GM23338 (cell line): ENCODE data around the gene AKIRIN2. TPM values are rescaled to one million over a fixed set of nuclear protein-coding genes. Genes with fewer than 3 reads are reported as not detected.

Experiments used
- ATAC-seq: fragments of 200-7000 bp; cut with Tn5 transposase; 3 replicates; pipeline ENCODE4 v1.9.1; 2020
- DNase-seq: peaks from one replicate; pipeline ENCODE4 v3.0.0-alpha.2; 2015; ENCODE audit warnings: low spot score
- H2AFZ ChIP-seq: fragments of 200-600 bp; sonication (generic); 2 replicates; pipeline ENCODE4 v1.8.0; 2016; ENCODE audit warnings: antibody characterized with exemption, mild to moderate bottlenecking, moderate library complexity
- H3F3A ChIP-seq: fragments of 200-600 bp; sonication (generic); replicated peaks from 2 replicates; pipeline ENCODE4 v1.8.0; 2017; ENCODE audit warnings: antibody characterized with exemption, mixed run types, low read depth
- H3K27ac ChIP-seq: fragments of 200-600 bp; sonication (generic); 2 replicates; pipeline ENCODE4 v1.6.1; 2016; ENCODE audit warnings: low read depth
- H3K27me3 ChIP-seq: fragments of 200-600 bp; sonication (generic); 2 replicates; pipeline ENCODE4 v1.8.0; 2016; ENCODE audit warnings: mild to moderate bottlenecking, mixed run types, moderate library complexity; ENCODE audit not compliant: insufficient read depth
- H3K36me3 ChIP-seq: fragments of 200-600 bp; sonication (generic); 2 replicates; pipeline ENCODE4 v1.8.0; 2016; ENCODE audit warnings: mild to moderate bottlenecking; ENCODE audit not compliant: insufficient read depth
- H3K4me1 ChIP-seq: fragments of 200-600 bp; sonication (generic); 2 replicates; pipeline ENCODE4 v1.8.0; 2016; ENCODE audit warnings: mild to moderate bottlenecking, moderate library complexity; ENCODE audit not compliant: insufficient read depth
- H3K4me2 ChIP-seq: fragments of 200-600 bp; sonication (generic); 2 replicates; pipeline ENCODE4 v1.7.1; 2017; ENCODE audit warnings: mixed run types
- H3K4me3 ChIP-seq: fragments of 200-600 bp; sonication (generic); 2 replicates; pipeline ENCODE4 v1.6.1; 2016; ENCODE audit warnings: mixed run types
- H3K79me2 ChIP-seq: fragments of 200-600 bp; sonication (generic); replicated peaks from 2 replicates; pipeline ENCODE4 v1.8.0; 2017; ENCODE audit warnings: mild to moderate bottlenecking; ENCODE audit not compliant: insufficient read depth
- H3K9me2 ChIP-seq: fragments of 200-600 bp; sonication (generic); 2 replicates; pipeline ENCODE4 v1.8.0; 2017; ENCODE audit not compliant: insufficient read depth
- H4K20me1 ChIP-seq: fragments of 200-600 bp; sonication (generic); replicated peaks from 2 replicates; pipeline ENCODE4 v1.8.0; 2017; ENCODE audit warnings: mild to moderate bottlenecking; ENCODE audit not compliant: insufficient read depth
- H3K27ac Mint-ChIP-seq: 2 replicates; pipeline ENCODE4 v1.8.0; 2020; ENCODE audit warnings: inconsistent platforms, mild to moderate bottlenecking, moderate library complexity, mixed read lengths
- H3K27me3 Mint-ChIP-seq: 3 replicates; pipeline ENCODE4 v1.8.0; 2022; ENCODE audit warnings: low read depth, mild to moderate bottlenecking, moderate library complexity, mixed read lengths, inconsistent platforms; ENCODE audit not compliant: insufficient read depth, poor library complexity
- H3K36me3 Mint-ChIP-seq: 3 replicates; pipeline ENCODE4 v1.8.0; 2021; ENCODE audit warnings: low read depth, mild to moderate bottlenecking, inconsistent platforms, moderate library complexity, mixed read lengths
- H3K4me1 Mint-ChIP-seq: 3 replicates; pipeline ENCODE4 v1.8.0; 2020; ENCODE audit warnings: mild to moderate bottlenecking, inconsistent platforms, mixed read lengths
- H3K4me3 Mint-ChIP-seq: 3 replicates; pipeline ENCODE4 v1.8.0; 2021; ENCODE audit warnings: moderate library complexity, mild to moderate bottlenecking, inconsistent platforms, mixed read lengths
- H3K9me3 Mint-ChIP-seq: 3 replicates; pipeline ENCODE4 v1.8.0; 2020; ENCODE audit warnings: moderate library complexity, mild to moderate bottlenecking, inconsistent platforms, mixed read lengths
- CREB1 ChIP-seq: fragments of 250-450 bp; sonication (Bioruptor Pico); IDR thresholded peaks from 2 replicates; pipeline ENCODE4 v1.5.0; 2020; ENCODE audit warnings: low read depth, mild to moderate bottlenecking, moderate library complexity
- ETS1 ChIP-seq: IDR thresholded peaks from 2 replicates; pipeline ENCODE4 v1.6.1; 2016; ENCODE audit warnings: antibody characterized with exemption
- EZH2 ChIP-seq: fragments of 200-600 bp; sonication (generic); IDR thresholded peaks from one replicate; pipeline ENCODE4 v1.8.0; 2017; ENCODE audit warnings: antibody characterized with exemption, mild to moderate bottlenecking, low read depth; ENCODE audit not compliant: unreplicated experiment
- EZH2phosphoT487 ChIP-seq: fragments of 200-600 bp; sonication (generic); IDR thresholded peaks from one replicate; pipeline ENCODE4 v1.8.1; 2018; ENCODE audit warnings: antibody characterized with exemption; ENCODE audit not compliant: unreplicated experiment
- JUNB ChIP-seq: IDR thresholded peaks from one replicate; pipeline ENCODE4 v1.6.1; 2016; ENCODE audit warnings: antibody characterized with exemption; ENCODE audit not compliant: unreplicated experiment
- NANOG ChIP-seq: IDR thresholded peaks from 2 replicates; pipeline ENCODE4 v1.6.1; 2016; ENCODE audit warnings: antibody characterized with exemption, borderline replicate concordance
- POLR2AphosphoS5 ChIP-seq: IDR thresholded peaks from 2 replicates; pipeline ENCODE4 v1.6.1; 2016; ENCODE audit warnings: antibody characterized with exemption, low read depth
- REST ChIP-seq: IDR thresholded peaks from one replicate; pipeline ENCODE4 v1.6.1; 2018; ENCODE audit warnings: antibody characterized with exemption; ENCODE audit not compliant: unreplicated experiment
- STAT1 ChIP-seq: IDR thresholded peaks from one replicate; pipeline ENCODE4 v1.6.1; 2016; ENCODE audit warnings: antibody characterized with exemption; ENCODE audit not compliant: unreplicated experiment
- ZNF331 ChIP-seq: fragments of 250-450 bp; sonication (Bioruptor Pico); IDR thresholded peaks from 2 replicates; pipeline ENCODE4 v1.5.0; 2020; ENCODE audit warnings: low read depth, mild to moderate bottlenecking, moderate library complexity
- polyA plus RNA-seq: library from polyadenylated mRNA; unstranded; fragments of >200 nt; fragmentation: Nextera tagmentation; extraction: Ambion mirVana; gene quantifications from 2 replicates; pipeline ENCODE4 v1.2.1, GENCODE V29; 2016
- total RNA-seq: library from RNA; depleted of rRNA; stranded (reverse); fragments of >200 nt; shearing (Covaris generic); gene quantifications from 2 replicates; pipeline ENCODE4 v1.2.3, GENCODE V29; 2014
- TF ChIP-seq, protein P1 (sequence below): fragments of 250-450 bp; sonication (Bioruptor Pico); IDR thresholded peaks from 2 replicates; pipeline ENCODE4 v1.5.0; 2020; ENCODE audit warnings: mild to moderate bottlenecking, moderate library complexity
- TF ChIP-seq, protein P2 (sequence below), 2 experiments: fragments of 200-600 bp in 1 of 2; sonication (generic) in 1 of 2; conservative IDR thresholded peaks; 2 replicates each; pipeline versions ENCODE4 v1.5.1 to v1.6.1; 2016 to 2017; ENCODE audit warnings: antibody characterized with exemption in 2 of 2, low read depth in 2 of 2, mild to moderate bottlenecking in 2 of 2, moderate library complexity in 1 of 2

Gene AKIRIN2
- total and polyA plus RNA-seq, 2 experiments from 2014 or later, result 62.1 to 98.1 TPM

DNA sequence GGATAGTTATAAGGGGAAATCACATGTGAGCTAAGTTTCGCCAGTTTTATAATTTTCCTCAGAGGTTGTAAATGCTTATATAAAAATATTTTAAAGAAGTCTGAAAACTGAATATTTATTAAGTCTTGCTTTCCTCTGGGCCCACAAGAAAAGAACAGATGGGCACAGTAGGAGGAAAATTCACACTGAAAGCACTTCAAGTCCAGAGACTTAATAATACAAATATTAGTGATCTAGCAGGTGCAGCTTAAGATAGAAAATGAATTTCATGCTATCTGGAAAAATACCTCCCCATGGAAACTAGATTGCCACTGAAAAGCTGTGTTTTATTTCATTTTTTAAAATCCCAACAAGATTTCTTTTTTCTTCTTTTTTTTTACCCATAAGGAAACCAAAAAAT is 64.9 kb downstream of the AKIRIN2 start:
- Histone ChIP-seq H3K79me2 (no peaks in the 10 kb centered on the region), H3K4me3 (no peak overlapping the region), H3K4me2 (no peak overlapping the region), H3K36me3 (peaks cover 11% of the 10 kb centered on the region), H3K27ac (no peak overlapping the region), H3K9me2 (no peaks in the 10 kb centered on the region), H3F3A (no peaks in the 10 kb centered on the region), H4K20me1 (no peaks in the 10 kb centered on the region), H3K4me1 (peaks cover 7% of the 10 kb centered on the region), H3K27me3 (no peaks in the 10 kb centered on the region), H2AFZ (no peak overlapping the region)
- Mint-ChIP-seq H3K27ac (no peak overlapping the region), H3K36me3 (peaks cover 40% of the 10 kb centered on the region), H3K27me3 (peaks cover 4% of the 10 kb centered on the region), H3K4me1 (peaks cover 6% of the 10 kb centered on the region; the same call in 1 of the 3 replicates), H3K9me3 (no peaks in the 10 kb centered on the region), H3K4me3 (no peak overlapping the region)
- DNase-seq (no peak), ATAC-seq (no peak)
- TF ChIP-seq NANOG (no peak), REST (no peak), STAT1 (no peak), ETS1 (no peak), CREB1 (no peak), EZH2phosphoT487 (no peak), POLR2AphosphoS5 (no peak), JUNB (no peak), ZNF331 (CRISPR knock-in tag) (no peak), EZH2 (no peak)
- TF ChIP-seq, protein P1, sequence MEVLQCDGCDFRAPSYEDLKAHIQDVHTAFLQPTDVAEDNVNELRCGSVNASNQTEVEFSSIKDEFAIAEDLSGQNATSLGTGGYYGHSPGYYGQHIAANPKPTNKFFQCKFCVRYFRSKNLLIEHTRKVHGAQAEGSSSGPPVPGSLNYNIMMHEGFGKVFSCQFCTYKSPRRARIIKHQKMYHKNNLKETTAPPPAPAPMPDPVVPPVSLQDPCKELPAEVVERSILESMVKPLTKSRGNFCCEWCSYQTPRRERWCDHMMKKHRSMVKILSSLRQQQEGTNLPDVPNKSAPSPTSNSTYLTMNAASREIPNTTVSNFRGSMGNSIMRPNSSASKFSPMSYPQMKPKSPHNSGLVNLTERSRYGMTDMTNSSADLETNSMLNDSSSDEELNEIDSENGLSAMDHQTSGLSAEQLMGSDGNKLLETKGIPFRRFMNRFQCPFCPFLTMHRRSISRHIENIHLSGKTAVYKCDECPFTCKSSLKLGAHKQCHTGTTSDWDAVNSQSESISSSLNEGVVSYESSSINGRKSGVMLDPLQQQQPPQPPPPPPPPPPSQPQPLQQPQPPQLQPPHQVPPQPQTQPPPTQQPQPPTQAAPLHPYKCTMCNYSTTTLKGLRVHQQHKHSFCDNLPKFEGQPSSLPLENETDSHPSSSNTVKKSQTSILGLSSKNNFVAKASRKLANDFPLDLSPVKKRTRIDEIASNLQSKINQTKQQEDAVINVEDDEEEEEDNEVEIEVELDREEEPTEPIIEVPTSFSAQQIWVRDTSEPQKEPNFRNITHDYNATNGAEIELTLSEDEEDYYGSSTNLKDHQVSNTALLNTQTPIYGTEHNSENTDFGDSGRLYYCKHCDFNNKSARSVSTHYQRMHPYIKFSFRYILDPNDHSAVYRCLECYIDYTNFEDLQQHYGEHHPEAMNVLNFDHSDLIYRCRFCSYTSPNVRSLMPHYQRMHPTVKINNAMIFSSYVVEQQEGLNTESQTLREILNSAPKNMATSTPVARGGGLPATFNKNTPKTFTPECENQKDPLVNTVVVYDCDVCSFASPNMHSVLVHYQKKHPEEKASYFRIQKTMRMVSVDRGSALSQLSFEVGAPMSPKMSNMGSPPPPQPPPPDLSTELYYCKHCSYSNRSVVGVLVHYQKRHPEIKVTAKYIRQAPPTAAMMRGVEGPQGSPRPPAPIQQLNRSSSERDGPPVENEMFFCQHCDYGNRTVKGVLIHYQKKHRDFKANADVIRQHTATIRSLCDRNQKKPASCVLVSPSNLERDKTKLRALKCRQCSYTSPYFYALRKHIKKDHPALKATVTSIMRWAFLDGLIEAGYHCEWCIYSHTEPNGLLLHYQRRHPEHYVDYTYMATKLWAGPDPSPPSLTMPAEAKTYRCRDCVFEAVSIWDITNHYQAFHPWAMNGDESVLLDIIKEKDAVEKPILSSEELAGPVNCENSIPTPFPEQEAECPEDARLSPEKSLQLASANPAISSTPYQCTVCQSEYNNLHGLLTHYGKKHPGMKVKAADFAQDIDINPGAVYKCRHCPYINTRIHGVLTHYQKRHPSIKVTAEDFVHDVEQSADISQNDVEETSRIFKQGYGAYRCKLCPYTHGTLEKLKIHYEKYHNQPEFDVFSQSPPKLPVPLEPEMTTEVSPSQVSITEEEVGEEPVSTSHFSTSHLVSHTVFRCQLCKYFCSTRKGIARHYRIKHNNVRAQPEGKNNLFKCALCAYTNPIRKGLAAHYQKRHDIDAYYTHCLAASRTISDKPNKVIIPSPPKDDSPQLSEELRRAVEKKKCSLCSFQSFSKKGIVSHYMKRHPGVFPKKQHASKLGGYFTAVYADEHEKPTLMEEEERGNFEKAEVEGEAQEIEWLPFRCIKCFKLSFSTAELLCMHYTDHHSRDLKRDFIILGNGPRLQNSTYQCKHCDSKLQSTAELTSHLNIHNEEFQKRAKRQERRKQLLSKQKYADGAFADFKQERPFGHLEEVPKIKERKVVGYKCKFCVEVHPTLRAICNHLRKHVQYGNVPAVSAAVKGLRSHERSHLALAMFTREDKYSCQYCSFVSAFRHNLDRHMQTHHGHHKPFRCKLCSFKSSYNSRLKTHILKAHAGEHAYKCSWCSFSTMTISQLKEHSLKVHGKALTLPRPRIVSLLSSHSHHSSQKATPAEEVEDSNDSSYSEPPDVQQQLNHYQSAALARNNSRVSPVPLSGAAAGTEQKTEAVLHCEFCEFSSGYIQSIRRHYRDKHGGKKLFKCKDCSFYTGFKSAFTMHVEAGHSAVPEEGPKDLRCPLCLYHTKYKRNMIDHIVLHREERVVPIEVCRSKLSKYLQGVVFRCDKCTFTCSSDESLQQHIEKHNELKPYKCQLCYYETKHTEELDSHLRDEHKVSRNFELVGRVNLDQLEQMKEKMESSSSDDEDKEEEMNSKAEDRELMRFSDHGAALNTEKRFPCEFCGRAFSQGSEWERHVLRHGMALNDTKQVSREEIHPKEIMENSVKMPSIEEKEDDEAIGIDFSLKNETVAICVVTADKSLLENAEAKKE (CRISPR knock-in tag), result no peak
- TF ChIP-seq, protein P2, sequence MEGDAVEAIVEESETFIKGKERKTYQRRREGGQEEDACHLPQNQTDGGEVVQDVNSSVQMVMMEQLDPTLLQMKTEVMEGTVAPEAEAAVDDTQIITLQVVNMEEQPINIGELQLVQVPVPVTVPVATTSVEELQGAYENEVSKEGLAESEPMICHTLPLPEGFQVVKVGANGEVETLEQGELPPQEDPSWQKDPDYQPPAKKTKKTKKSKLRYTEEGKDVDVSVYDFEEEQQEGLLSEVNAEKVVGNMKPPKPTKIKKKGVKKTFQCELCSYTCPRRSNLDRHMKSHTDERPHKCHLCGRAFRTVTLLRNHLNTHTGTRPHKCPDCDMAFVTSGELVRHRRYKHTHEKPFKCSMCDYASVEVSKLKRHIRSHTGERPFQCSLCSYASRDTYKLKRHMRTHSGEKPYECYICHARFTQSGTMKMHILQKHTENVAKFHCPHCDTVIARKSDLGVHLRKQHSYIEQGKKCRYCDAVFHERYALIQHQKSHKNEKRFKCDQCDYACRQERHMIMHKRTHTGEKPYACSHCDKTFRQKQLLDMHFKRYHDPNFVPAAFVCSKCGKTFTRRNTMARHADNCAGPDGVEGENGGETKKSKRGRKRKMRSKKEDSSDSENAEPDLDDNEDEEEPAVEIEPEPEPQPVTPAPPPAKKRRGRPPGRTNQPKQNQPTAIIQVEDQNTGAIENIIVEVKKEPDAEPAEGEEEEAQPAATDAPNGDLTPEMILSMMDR (conservative IDR thresholded peaks at IDR 0.05; ENCODE audit: low read depth in 2 of 2), result no peak
